ENCODE data around the gene VAPB.

The VAPB gene

DNA sequence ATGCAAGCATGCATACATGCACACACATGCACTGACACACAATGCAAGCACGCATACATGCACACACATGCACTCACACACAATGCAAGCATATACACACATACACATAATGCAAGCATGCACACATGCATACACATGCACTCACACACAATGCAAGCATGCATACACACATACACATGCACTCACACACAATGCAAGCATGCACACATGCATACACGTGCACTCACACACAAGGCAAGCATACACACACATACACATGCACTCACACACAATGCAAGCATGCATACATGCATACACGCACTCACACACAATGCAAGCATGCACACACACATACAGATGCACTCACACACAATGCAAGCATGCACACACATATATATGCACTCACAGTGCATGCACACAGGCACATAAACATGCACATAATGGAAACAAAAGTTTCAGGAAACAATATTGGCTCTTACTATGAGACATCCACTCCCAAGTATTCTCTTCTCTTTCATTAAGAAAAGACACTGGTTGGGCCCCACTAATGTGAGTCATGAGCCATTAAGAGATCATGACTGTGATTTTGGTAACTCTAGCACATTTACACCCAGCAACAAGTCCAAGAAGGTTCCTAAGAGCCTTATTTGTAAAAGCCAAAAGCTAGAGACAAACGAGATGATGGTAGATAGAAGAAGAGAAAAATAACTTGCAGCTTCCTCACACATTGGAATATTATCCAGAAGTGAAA, 103.9 kb downstream of the VAPB start:
- H3K4me1 Mint-ChIP-seq, result peaks cover 0 to 11% of the 10 kb centered on the region in 2 donors
- peaks cover 7 to 9% of the 10 kb centered on the region in 2 donors for H3K36me3 Mint-ChIP-seq
- no peak for ATAC-seq (replicated peaks)
- H3K4me3 Mint-ChIP-seq, result no peak overlapping the region
- no peak overlapping the region for H3K27ac Mint-ChIP-seq
- H3K9me3 Mint-ChIP-seq, result peaks cover 6 to 10% of the 10 kb centered on the region in 2 donors
- peaks cover 11 to 17% of the 10 kb centered on the region in 2 donors for H3K27me3 Mint-ChIP-seq
- no peak for DNase-seq

- Mint-ChIP-seq H3K27me3 (peaks cover 5 to 7% of the 10 kb centered on the region in 2 donors), H3K4me1 (peaks cover 0 to 11% of the 10 kb centered on the region in 2 donors), H3K36me3 (peaks cover 0 to 2% of the 10 kb centered on the region in 2 donors), H3K27ac (no peak overlapping the region), H3K9me3 (peaks cover 0 to 6% of the 10 kb centered on the region in 2 donors), H3K4me3 (no peak overlapping the region)
- no peak for ATAC-seq (replicated peaks)
- DNase-seq, result no peak
Observed at GRCh38 chr20:58494923-58495622, 106.0 kb downstream of the VAPB start.

DNA sequence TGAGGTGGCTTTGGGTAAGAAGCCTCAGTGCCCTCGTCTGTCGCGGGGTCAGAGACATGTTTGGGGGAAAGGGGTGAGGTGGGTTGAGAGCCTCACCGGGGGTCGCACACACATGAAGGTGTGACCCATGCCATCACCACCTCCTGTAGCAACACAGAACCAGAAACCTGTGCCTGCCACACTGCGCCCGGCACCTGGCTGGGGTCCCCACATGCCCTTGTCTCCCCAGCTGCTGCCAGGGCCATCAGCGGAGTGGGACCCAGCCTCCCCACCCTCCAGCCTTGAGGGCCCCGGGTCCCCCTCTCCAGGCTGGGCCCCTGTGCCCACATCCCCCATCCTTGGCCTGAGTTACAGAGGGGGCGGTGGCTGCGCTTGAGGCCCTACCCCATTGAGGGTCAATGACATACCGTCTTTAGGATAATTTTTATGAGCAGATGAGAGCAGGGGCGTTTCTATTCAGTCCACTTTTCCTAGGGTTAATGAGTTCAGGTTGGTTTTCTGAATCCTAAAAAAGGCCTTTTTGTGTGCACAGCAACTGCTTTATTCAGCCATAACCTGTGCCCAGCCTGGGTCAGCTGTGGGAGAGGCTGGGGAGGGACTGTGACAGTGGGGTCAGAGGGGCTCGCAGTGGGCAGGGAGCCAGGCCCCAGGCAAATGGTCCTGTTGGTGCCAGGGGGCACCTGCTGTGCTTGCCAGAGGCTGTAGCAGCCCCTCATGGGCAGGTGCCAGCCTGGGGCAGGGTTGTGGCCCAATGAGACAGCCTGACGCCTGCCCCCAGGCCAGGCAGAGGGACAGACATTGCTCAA, 106.8 kb downstream of the VAPB start:
- DNase-seq (no peak), ATAC-seq (replicated peaks) (no peak)
- Mint-ChIP-seq H3K27ac (no peak overlapping the region), H3K4me3 (no peak overlapping the region), H3K9me3 (no peaks in the 10 kb centered on the region), H3K36me3 (no peaks in the 10 kb centered on the region), H3K4me1 (peaks cover 0 to 11% of the 10 kb centered on the region in 2 donors), H3K27me3 (peaks cover 8 to 12% of the 10 kb centered on the region in 2 donors)

DNA sequence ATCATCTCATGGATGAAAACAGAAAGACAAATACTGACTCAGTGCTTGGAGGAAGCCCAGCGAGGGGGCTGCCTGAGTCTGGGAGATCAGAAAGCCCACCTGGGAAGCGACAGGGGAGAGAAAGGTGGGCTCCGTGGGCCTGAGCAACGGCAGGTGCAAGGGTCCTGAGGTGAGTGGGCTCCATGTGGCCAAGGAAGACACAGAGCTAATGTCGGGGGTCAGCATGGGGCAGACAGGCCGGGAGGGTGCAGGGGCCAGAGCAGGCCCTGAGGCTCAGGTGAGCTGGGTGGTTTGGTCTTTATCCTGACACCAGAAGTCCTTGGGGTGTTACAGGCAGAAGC, 107.4 kb downstream of the VAPB start:
- H3K36me3 Mint-ChIP-seq, result no peaks in the 10 kb centered on the region
- H3K9me3 Mint-ChIP-seq, result no peaks in the 10 kb centered on the region
- DNase-seq, result no peak
- H3K27me3 Mint-ChIP-seq, result peaks cover 12 to 13% of the 10 kb centered on the region in 2 donors
- H3K4me3 Mint-ChIP-seq, result no peak overlapping the region
- H3K4me1 Mint-ChIP-seq, result peaks cover 0 to 11% of the 10 kb centered on the region in 2 donors
- no peak overlapping the region for H3K27ac Mint-ChIP-seq
- no peak for ATAC-seq (replicated peaks)

GRCh38 chr20:58497076-58497641, 108.1 kb downstream of the VAPB start:
- Mint-ChIP-seq H3K9me3 (peaks cover 4 to 6% of the 10 kb centered on the region in 2 donors), H3K27me3 (peaks cover 17 to 20% of the 10 kb centered on the region in 2 donors), H3K27ac (no peak overlapping the region), H3K4me3 (no peak overlapping the region), H3K36me3 (peaks cover 5 to 6% of the 10 kb centered on the region in 2 donors), H3K4me1 (peaks cover 0 to 4% of the 10 kb centered on the region in 2 donors)
- no peak for ATAC-seq (replicated peaks)
- DNase-seq, result no peak

DNA sequence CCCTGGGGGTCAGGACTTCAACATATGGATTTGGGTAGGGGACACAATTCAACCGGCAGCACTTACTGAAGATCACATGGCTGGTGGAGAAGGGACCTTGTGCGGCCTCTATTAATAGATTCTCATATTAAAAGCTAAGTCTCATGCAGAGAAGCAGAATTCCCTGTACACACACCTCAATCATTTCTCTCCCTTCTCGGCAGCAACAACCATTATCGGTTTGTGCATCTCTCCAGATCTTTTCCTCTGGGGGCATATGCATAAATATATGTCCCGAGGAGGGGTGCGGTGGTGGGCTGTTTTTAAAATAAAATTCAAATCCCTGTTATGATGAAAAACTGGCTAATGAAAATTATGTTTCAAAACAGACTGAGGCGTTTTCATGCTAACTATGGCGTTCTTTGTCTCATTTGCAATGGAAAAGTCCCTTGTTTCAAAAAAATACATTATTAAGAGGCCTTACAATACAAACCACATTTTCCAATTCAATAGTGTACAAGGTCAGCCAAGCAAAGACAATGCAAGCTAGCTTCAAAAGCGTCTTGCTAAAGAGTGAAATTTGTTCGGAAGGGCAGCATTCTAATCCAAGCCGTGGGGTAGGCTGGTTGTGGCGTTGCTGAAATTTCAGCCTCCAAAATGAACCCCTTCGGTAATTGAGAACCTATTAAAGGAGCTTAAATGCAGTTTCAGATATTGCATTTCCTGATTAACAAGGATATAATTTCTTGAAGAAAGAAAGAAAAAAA, 108.9 kb downstream of the VAPB start:
- H3K36me3 Mint-ChIP-seq, result peaks cover 5 to 6% of the 10 kb centered on the region in 2 donors

DNA sequence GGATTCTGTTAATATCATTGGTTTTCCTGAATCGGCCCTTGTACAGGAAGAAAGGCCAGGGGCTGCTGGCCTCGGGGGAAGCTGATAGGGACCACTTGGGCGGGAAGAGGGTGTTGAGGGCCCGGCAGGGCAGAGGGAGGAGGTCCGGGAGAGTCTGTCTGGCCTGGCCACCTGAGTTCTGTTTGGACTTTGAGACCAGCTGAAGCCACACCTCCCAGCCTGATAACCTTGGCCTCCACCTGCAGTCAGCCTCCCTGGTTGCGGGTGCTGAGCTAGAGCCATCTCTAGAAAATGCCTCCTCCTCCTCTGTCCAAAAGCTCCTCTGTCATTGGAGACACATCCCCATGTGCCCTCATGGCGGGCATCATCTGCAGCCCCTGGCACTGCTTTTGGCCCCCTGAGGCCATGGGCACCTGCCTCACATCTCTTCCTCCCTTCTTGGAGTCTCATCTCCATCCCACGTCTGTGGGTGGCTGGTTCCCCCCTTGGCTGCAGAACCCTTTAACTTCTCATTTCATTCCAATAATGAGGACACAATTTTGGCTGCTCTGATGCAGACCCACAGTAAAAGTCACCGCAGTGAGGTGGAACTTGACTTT, 109.5 kb downstream of the VAPB start:
- H3K27me3 Mint-ChIP-seq, result peaks cover 17 to 21% of the 10 kb centered on the region in 2 donors
- peaks cover 4 to 6% of the 10 kb centered on the region in 2 donors for H3K9me3 Mint-ChIP-seq
- peaks cover 5 to 6% of the 10 kb centered on the region in 2 donors for H3K36me3 Mint-ChIP-seq
- H3K4me1 Mint-ChIP-seq, result no peaks in the 10 kb centered on the region
- H3K27ac Mint-ChIP-seq, result no peak overlapping the region
- no peak for DNase-seq
- H3K4me3 Mint-ChIP-seq, result no peak overlapping the region
- no peak for ATAC-seq (replicated peaks)

More for the DNA sequence above, 108.9 kb downstream of the VAPB start:
- Mint-ChIP-seq H3K27me3 (peaks cover 17 to 21% of the 10 kb centered on the region in 2 donors), H3K27ac (no peak overlapping the region), H3K4me1 (no peaks in the 10 kb centered on the region), H3K9me3 (peaks cover 4 to 6% of the 10 kb centered on the region in 2 donors), H3K4me3 (no peak overlapping the region)
- ATAC-seq (replicated peaks) (no peak), DNase-seq (no peak)

- H3K27me3 Mint-ChIP-seq, result peaks cover 17 to 21% of the 10 kb centered on the region in 2 donors
- no peak for ATAC-seq (replicated peaks)
Observed at GRCh38 chr20:58500256-58500655, 111.2 kb downstream of the VAPB start.

More at GRCh38 chr20:58500256-58500655, 111.2 kb downstream of the VAPB start:
- Mint-ChIP-seq H3K4me3 (no peak overlapping the region), H3K9me3 (peaks cover 8 to 12% of the 10 kb centered on the region in 2 donors), H3K27ac (no peak overlapping the region), H3K36me3 (peaks cover 5 to 8% of the 10 kb centered on the region in 2 donors), H3K4me1 (no peaks in the 10 kb centered on the region)
- DNase-seq, result no peak
